OCI-LY7 (cell line): ENCODE measurements around the gene FNDC3B.

Experiments
- EZH2phosphoT487 ChIP-seq: fragments of 200-600 bp; sonication (generic); IDR thresholded peaks from 2 replicates; pipeline ENCODE4 v1.6.1; 2018; ENCODE audit warnings: low read depth, borderline replicate concordance, mild to moderate bottlenecking, mixed run types, antibody characterized with exemption, low read length, moderate library complexity, mixed read lengths
- TF ChIP-seq, protein P1 (sequence below): fragments of 200-600 bp; sonication (generic); conservative IDR thresholded peaks from 2 replicates; pipeline ENCODE4 v1.5.1; 2014; ENCODE audit warnings: mild to moderate bottlenecking, antibody characterized with exemption, low read length, moderate library complexity, mixed read lengths

DNA sequence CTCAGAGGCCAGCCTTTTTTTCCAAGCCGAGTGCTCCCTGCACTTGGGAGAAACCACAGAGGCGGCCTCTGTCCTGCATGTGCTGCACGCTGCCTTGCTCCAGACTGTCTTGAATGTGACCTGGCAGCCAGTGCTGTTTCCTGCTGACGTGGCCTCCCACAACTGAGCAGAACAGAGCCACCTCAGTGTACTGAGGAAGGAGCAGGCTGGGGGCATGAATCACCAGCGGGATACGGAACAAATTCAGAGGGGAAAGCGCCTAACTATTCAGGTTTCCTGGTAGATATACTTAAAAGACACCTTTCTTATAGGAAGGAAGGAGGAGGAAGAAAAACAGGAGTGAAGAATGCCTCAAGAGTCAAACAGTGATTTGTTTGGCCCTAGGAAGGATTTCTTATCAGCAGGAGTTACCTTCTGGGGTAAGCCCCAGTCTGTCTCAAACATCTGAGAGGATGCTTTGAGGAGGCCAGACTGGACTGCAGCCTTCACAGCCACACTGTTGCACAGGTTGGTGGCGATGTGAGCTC lies 114.0 kb downstream of the FNDC3B start:
- TF ChIP-seq, protein P1, sequence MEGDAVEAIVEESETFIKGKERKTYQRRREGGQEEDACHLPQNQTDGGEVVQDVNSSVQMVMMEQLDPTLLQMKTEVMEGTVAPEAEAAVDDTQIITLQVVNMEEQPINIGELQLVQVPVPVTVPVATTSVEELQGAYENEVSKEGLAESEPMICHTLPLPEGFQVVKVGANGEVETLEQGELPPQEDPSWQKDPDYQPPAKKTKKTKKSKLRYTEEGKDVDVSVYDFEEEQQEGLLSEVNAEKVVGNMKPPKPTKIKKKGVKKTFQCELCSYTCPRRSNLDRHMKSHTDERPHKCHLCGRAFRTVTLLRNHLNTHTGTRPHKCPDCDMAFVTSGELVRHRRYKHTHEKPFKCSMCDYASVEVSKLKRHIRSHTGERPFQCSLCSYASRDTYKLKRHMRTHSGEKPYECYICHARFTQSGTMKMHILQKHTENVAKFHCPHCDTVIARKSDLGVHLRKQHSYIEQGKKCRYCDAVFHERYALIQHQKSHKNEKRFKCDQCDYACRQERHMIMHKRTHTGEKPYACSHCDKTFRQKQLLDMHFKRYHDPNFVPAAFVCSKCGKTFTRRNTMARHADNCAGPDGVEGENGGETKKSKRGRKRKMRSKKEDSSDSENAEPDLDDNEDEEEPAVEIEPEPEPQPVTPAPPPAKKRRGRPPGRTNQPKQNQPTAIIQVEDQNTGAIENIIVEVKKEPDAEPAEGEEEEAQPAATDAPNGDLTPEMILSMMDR, result no peak
- TF ChIP-seq EZH2phosphoT487, result no peak
